ENCODE data around the gene CELSR1.

The CELSR1 gene

DNA sequence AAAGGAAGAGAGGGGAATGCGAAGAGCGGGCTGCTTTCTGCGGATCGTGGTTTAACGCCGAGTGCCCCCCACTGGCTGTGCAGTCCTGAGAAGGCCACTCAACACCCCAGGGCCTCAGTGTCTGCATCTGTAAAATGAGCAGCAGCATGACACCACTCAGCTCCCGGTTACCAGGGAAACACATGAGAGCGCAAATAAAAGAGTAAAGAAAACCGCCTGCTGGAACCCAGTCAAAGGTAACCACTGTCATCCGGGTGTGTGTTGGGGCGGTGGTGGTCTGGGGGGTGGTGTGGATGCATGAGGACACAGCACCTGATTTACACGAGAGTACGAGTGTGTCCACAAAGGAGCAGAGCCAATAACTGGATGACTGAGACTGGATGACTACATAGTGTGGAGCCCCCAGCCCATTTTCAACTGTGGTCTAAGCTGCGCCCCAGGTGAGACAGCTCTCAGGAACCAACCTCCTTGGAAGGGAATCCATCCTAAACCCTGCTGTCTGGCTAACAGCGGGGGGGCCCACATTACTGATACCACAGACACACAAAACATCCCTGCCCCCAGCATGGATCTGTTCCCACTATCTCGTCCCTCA, 5.7 kb downstream of the CELSR1 start:
- no peak for TF ChIP-seq CTCF (IDR thresholded peaks at IDR 0.05; ENCODE audit: low read depth, low read length)

DNA sequence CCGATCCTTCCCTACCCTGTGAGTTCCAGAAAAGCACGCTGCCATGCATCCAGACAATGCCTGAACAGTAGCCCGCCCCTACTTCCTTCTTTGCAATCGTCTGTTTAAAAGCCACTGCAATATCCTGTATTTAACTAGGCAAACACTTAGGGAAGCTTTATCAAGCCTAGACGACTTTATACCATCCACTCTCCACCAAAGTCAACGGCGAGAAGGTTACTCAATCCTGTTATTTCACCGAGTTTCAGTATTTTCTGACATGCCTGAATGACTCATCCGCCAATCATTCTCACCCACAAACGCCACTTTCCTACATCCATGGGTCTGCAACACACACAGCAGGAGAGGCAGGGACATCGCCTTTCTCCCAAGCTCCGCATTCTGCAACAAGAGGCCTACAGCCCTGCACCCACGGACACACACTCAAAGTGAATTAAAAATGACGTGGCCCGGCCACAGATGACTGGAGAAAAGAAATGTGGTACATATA, 9.3 kb downstream of the CELSR1 start:
- Histone ChIP-seq H3K9me3 (no peaks in the 10 kb centered on the region), H3K27me3 (no peaks in the 10 kb centered on the region), H3K4me1 (peaks cover 4% of the 10 kb centered on the region; the same call in 1 of the 2 replicates), H3K36me3 (no peaks in the 10 kb centered on the region), H3K4me3 (ENCODE audit: low read depth, low read length) (no peak overlapping the region)
- DNase-seq, result no peak
- no peak for TF ChIP-seq CTCF (IDR thresholded peaks at IDR 0.05; ENCODE audit: low read depth, low read length)

More for the DNA sequence above, 5.7 kb downstream of the CELSR1 start:
- H3K36me3 ChIP-seq, result no peaks in the 10 kb centered on the region
- no peak for DNase-seq
- no peak overlapping the region for H3K4me3 ChIP-seq (ENCODE audit: low read depth, low read length)
- H3K4me1 ChIP-seq, result peaks cover 4% of the 10 kb centered on the region; the same call in 1 of the 2 replicates
- H3K9me3 ChIP-seq, result no peaks in the 10 kb centered on the region
- H3K27me3 ChIP-seq, result peaks cover 17% of the 10 kb centered on the region

DNA sequence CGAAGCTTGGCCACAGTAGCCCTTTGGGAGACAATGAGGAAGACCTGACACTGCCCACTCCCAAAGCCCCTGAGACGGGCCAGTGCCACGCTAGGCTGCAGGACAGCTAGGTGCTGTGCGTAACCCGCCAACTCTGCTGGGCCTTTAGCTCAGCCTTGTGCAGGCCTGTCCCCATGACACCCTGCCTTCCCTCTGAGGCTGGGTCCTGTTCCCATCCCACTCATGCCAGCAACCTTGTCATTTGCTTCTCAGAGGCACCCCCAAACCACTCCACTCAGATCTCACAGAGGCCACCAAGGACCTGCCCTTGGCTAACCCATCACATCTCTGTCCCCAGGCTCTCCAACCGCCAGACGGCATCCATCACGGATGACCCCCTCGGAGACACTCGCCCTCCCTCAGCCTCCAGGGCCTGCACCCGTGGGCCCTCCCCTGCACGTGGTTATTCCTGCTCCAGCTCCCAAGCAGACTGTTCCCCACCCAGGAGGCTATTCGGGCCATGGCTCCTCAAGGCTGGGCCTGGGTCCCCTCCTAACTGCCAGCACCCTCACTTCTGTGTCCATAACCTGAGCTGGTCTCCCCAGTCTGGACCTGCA, 11.1 kb downstream of the CELSR1 start:
- no peak for TF ChIP-seq CTCF (IDR thresholded peaks at IDR 0.05; ENCODE audit: low read depth, low read length)
- no peak for DNase-seq
- Histone ChIP-seq H3K9me3 (no peaks in the 10 kb centered on the region), H3K4me1 (peaks cover 6% of the 10 kb centered on the region; the same call in 1 of the 2 replicates), H3K36me3 (no peaks in the 10 kb centered on the region), H3K4me3 (ENCODE audit: low read depth, low read length) (no peak overlapping the region), H3K27me3 (no peaks in the 10 kb centered on the region)

DNA sequence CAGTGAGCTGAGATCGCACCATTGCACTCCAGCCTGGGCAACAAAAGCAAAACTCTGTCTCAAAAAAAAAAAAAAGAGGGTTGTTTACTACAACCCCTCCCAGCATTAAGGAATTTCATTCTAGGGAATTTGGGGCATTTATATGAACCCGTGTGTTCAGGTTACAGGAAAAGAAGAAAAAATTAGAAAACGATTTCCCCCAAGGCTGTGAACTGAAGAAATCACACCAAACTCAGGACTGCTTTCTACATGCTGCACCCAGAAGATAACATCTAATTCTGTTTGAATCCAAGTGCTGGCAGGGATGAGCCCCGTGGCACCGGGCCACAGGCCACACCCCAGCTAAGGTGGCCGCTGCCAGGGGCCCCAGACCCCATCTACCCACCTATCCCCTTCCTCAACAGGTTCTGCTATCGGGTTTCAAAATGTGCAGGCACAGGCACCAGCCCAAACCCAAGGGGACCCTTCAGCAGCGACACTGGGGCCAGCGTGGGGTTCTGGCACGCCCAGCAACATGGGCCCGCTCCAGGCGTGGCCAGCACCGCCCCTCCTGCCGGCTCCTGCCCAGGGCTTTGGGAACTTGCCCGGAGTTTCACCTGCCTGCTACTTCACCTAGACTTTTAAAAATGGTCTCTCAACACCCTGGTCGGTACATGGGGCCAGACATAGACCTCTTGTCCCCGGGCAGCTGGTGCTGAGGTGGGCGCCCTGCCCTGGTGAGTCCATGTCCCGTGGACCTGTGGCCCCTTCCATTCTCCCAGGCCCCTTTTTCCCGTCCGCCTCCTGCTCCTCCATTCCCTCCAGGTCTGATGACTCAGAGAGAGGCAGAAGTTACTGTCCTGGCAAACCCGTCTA, 11.8 kb downstream of the CELSR1 start:
- H3K27me3 ChIP-seq, result no peaks in the 10 kb centered on the region
- DNase-seq, result no peak
- no peak for TF ChIP-seq CTCF (IDR thresholded peaks at IDR 0.05; ENCODE audit: low read depth, low read length)
- peaks cover 6% of the 10 kb centered on the region; the same call in 1 of the 2 replicates for H3K4me1 ChIP-seq
- no peak overlapping the region for H3K4me3 ChIP-seq (ENCODE audit: low read depth, low read length)
- H3K9me3 ChIP-seq, result no peaks in the 10 kb centered on the region
- no peaks in the 10 kb centered on the region for H3K36me3 ChIP-seq

DNA sequence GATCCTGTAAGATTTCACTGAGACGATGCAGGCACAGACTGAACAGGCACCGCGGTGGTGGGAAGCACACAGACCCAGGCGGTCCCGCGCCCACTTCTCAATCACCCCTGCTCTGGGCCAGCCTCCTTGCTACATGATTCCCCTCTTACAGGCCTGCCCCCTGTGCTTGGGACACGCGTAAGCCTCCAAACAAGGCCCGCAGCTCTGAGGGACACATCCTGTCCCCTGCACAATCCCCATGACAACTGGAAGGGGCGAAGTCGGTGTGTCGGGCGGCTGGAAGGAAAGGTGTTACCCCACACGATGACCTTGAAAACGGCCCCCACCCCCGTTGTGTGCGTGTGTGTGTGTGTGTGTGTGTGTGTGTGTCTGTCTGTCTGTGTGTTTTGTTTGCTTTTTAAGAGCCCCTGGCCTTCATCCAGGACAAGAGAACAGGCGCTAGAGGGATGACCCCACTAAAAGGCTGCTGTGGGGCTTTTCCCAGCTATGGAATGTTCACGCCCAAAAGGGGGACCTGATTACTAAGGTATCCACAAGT, 13.1 kb downstream of the CELSR1 start:
- DNase-seq, result no peak
- no peak overlapping the region for H3K4me3 ChIP-seq (ENCODE audit: low read depth, low read length)
- H3K4me1 ChIP-seq, result peaks cover 6% of the 10 kb centered on the region; the same call in 1 of the 2 replicates
- H3K9me3 ChIP-seq, result no peaks in the 10 kb centered on the region
- no peaks in the 10 kb centered on the region for H3K27me3 ChIP-seq
- TF ChIP-seq CTCF (IDR thresholded peaks at IDR 0.05; ENCODE audit: low read depth, low read length), result no peak
- H3K36me3 ChIP-seq, result no peaks in the 10 kb centered on the region
